HG03439 (cell line): Measurements from ENCODE around the gene CREB5.
"Not testable (repeated sequence)": the region's sequence is repeated elsewhere in the genome, so short reads cannot be mapped to it uniquely, and the experiment has no call there.

Source experiments
- ATAC-seq: cut with Tn5 transposase; IDR thresholded peaks from one replicate; pipeline ENCODE4 v1.9.1; 2021; ENCODE audit warnings: mild to moderate bottlenecking, moderate library complexity; ENCODE audit not compliant: unreplicated experiment

Gene CREB5

GRCh38 chr7:28573059-28573553 lies 160.8 kb downstream of the CREB5 start:
- no peak for ATAC-seq

GRCh38 chr7:28573651-28574301 lies 161.5 kb downstream of the CREB5 start:
- ATAC-seq, result no peak

GRCh38 chr7:28575241-28575643 lies 162.9 kb downstream of the CREB5 start:
- ATAC-seq, result no peak

- ATAC-seq, result no peak
Measured at GRCh38 chr7:28576656-28577055, 164.3 kb downstream of the CREB5 start.

GRCh38 chr7:28579571-28579970 lies 167.3 kb downstream of the CREB5 start:
- no peak for ATAC-seq

- no peak for ATAC-seq
Measured at GRCh38 chr7:28580665-28581064, 168.3 kb downstream of the CREB5 start.

- ATAC-seq, result no peak
Measured at GRCh38 chr7:28581351-28581750, 169.0 kb downstream of the CREB5 start.

- no peak for ATAC-seq
Measured at GRCh38 chr7:28582226-28582625, 169.9 kb downstream of the CREB5 start.

- ATAC-seq, result no peak
Measured at GRCh38 chr7:28584235-28584634, 171.9 kb downstream of the CREB5 start.

GRCh38 chr7:28586736-28587135 lies 174.4 kb downstream of the CREB5 start:
- ATAC-seq, result no peak

- no peak for ATAC-seq
Measured at GRCh38 chr7:28587211-28587610, 174.9 kb downstream of the CREB5 start.

- no peak for ATAC-seq
Measured at GRCh38 chr7:28588602-28589001, 176.3 kb downstream of the CREB5 start.

- ATAC-seq, result no peak
Measured at GRCh38 chr7:28591041-28591674, 178.8 kb downstream of the CREB5 start.

GRCh38 chr7:28591725-28592349 lies 179.5 kb downstream of the CREB5 start:
- no peak for ATAC-seq

- no peak for ATAC-seq
Measured at GRCh38 chr7:28592861-28593260, 180.5 kb downstream of the CREB5 start.

GRCh38 chr7:28595076-28595475 lies 182.8 kb downstream of the CREB5 start:
- no peak for ATAC-seq

- no peak for ATAC-seq
Measured at GRCh38 chr7:28595801-28596200, 183.5 kb downstream of the CREB5 start.

- ATAC-seq, result no peak
Measured at GRCh38 chr7:28596245-28596935, 184.1 kb downstream of the CREB5 start.

- no peak for ATAC-seq
Measured at GRCh38 chr7:28597284-28597683, 185.0 kb downstream of the CREB5 start.

- not testable (repeated sequence) for ATAC-seq
Measured at GRCh38 chr7:28598037-28598436, 185.7 kb downstream of the CREB5 start.

- ATAC-seq, result no peak
Measured at GRCh38 chr7:28598586-28598985, 186.3 kb downstream of the CREB5 start.

GRCh38 chr7:28599411-28599810 lies 187.1 kb downstream of the CREB5 start:
- no peak for ATAC-seq
